SK-N-SH (cell line): Measurements from ENCODE around the gene FMOD. TPM values are rescaled to one million over a fixed set of nuclear protein-coding genes. Genes with fewer than 3 reads are reported as not detected.
A peak's percentile ranks its signal among the peaks of the same experiment; 100 is the strongest.

Experiments
- CTCF ChIA-PET: fragments of 300-600, 350-600 bp; formaldehyde crosslinking; extraction: SDS; loops from one replicate; lab custom pipeline; 2021; lab: Yijun Ruan, JAX
- POLR2A ChIA-PET: fragments of 350-600 bp; sonication (Branson Sonifier 250); formaldehyde crosslinking; extraction: SDS; loops from one replicate; lab custom pipeline; 2020; ENCODE audit warnings: antibody characterized with exemption, inconsistent platforms; lab: Yijun Ruan, JAX
- DNase-seq: peaks from one replicate; pipeline ENCODE4 v3.0.0; 2012
- H2AFZ ChIP-seq: fragments of 200-600 bp; sonication (generic); 2 replicates; pipeline ENCODE4 v1.8.1; 2016; ENCODE audit warnings: antibody characterized with exemption, mild to moderate bottlenecking, low read depth
- H3F3A ChIP-seq: fragments of 200-600 bp; sonication (generic); replicated peaks from 2 replicates; pipeline ENCODE3; 2016; ENCODE audit warnings: antibody characterized with exemption, mild to moderate bottlenecking; ENCODE audit not compliant: insufficient read depth
- H3K27ac ChIP-seq, 2 experiments: fragments of 200-500 bp in 1 of 2; fragments of 200-600 bp in 1 of 2; sonication (Bioruptor generic) in 1 of 2; sonication (generic), shearing (Covaris generic) in 1 of 2; 2 replicates each; pipeline versions ENCODE4 v1.5.1 to v1.6.1; 2014 to 2016; ENCODE audit warnings: low read depth in 2 of 2, inconsistent platforms in 1 of 2, low read length in 1 of 2, mild to moderate bottlenecking in 1 of 2, mixed read lengths in 1 of 2
- H3K27me3 ChIP-seq: fragments of 200-600 bp; sonication (generic), shearing (Covaris generic); 2 replicates; pipeline ENCODE4 v1.6.1; 2016; ENCODE audit warnings: mixed run types; ENCODE audit not compliant: insufficient read depth
- H3K36me3 ChIP-seq, 2 experiments: fragments of 200-500 bp in 1 of 2; fragments of 200-600 bp in 1 of 2; sonication (Bioruptor generic) in 1 of 2; sonication (generic) in 1 of 2; replicated peaks in 1 of 2; 2 replicates each; pipeline versions ENCODE3 to v1.5.1; 2014 to 2016; ENCODE audit warnings: low read length in 1 of 2, mild to moderate bottlenecking in 1 of 2; ENCODE audit not compliant: insufficient read depth in 2 of 2, control insufficient read depth in 1 of 2
- H3K4me1 ChIP-seq, 2 experiments: fragments of 200-500 bp in 1 of 2; fragments of 200-600 bp in 1 of 2; sonication (Bioruptor generic) in 1 of 2; sonication (generic), shearing (Covaris generic) in 1 of 2; 2 replicates each; pipeline versions ENCODE4 v1.5.1 to v1.6.1; 2014 to 2016; ENCODE audit warnings: low read depth in 1 of 2, low read length in 1 of 2, mixed run types in 1 of 2; ENCODE audit not compliant: insufficient read depth in 2 of 2, control insufficient read depth in 1 of 2
- H3K4me2 ChIP-seq: fragments of 200-600 bp; sonication (generic), shearing (Covaris generic); 2 replicates; pipeline ENCODE4 v1.6.1; 2017; ENCODE audit warnings: mixed run types
- H3K4me3 ChIP-seq, 2 experiments: fragments of 200-500 bp in 1 of 2; fragments of 200-600 bp in 1 of 2; sonication (Bioruptor generic) in 1 of 2; sonication (generic), shearing (Covaris generic) in 1 of 2; 2 replicates each; pipeline versions ENCODE4 v1.5.1 to v1.8.1; 2014 to 2016; ENCODE audit warnings: low read depth in 2 of 2, inconsistent platforms in 1 of 2, low read length in 1 of 2, mild to moderate bottlenecking in 1 of 2, mixed read lengths in 1 of 2, moderate library complexity in 1 of 2
- H3K79me2 ChIP-seq: fragments of 200-600 bp; sonication (generic); 2 replicates; pipeline ENCODE4 v1.8.1; 2017; ENCODE audit warnings: mild to moderate bottlenecking; ENCODE audit not compliant: insufficient read depth
- H3K9ac ChIP-seq: fragments of 200-600 bp; sonication (generic); 2 replicates; pipeline ENCODE4 v1.6.1; 2017; ENCODE audit warnings: mixed run types
- H3K9me2 ChIP-seq: fragments of 200-600 bp; sonication (generic); 2 replicates; pipeline ENCODE4 v1.6.1; 2017; ENCODE audit warnings: mixed run types
- H3K9me3 ChIP-seq: fragments of 200-600 bp; sonication (generic); 2 replicates; pipeline ENCODE4 v1.6.1; 2017; ENCODE audit warnings: mixed run types, mild to moderate bottlenecking, moderate library complexity
- H4K20me1 ChIP-seq: fragments of 200-600 bp; sonication (generic); 2 replicates; pipeline ENCODE4 v1.6.1; 2017; ENCODE audit warnings: mild to moderate bottlenecking, mixed run types; ENCODE audit not compliant: insufficient read depth
- CHD2 ChIP-seq: fragments of 150-350 bp; IDR thresholded peaks from 2 replicates; pipeline ENCODE4 v1.6.1; 2018; ENCODE audit warnings: low read length; ENCODE audit not compliant: partially characterized antibody
- GABPA ChIP-seq: IDR thresholded peaks from 2 replicates; pipeline ENCODE4 v1.4.0; 2012; ENCODE audit warnings: low read depth, mild to moderate bottlenecking
- IRF3 ChIP-seq: fragments of 150-350 bp; IDR thresholded peaks from 2 replicates; pipeline ENCODE4 v1.6.1; 2016; ENCODE audit warnings: mild to moderate bottlenecking, low read depth, low read length
- MXI1 ChIP-seq: IDR thresholded peaks from 2 replicates; pipeline ENCODE4 v1.6.1; 2012; ENCODE audit warnings: mild to moderate bottlenecking, low read depth, low read length, improper control_type of control experiment
- NFIC ChIP-seq: IDR thresholded peaks from 2 replicates; pipeline ENCODE4 v1.4.0; 2012; ENCODE audit warnings: borderline replicate concordance
- PBX3 ChIP-seq: IDR thresholded peaks from 2 replicates; pipeline ENCODE4; 2012
- POLR2AphosphoS5 ChIP-seq: IDR thresholded peaks from 2 replicates; pipeline ENCODE4 v1.6.1; 2012; ENCODE audit warnings: low read depth, low read length
- RCOR1 ChIP-seq: fragments of 150-350 bp; IDR thresholded peaks from 2 replicates; pipeline ENCODE4 v1.6.1; 2017; ENCODE audit warnings: antibody characterized with exemption, low read length
- REST ChIP-seq: IDR thresholded peaks from 2 replicates; pipeline ENCODE4 v1.6.1; 2012; ENCODE audit warnings: mild to moderate bottlenecking, low read depth, low read length, moderate library complexity
- RXRA ChIP-seq: IDR thresholded peaks from 2 replicates; pipeline ENCODE4 v1.4.0; 2012; ENCODE audit warnings: low read depth, mild to moderate bottlenecking, borderline replicate concordance
- SMC3 ChIP-seq: IDR thresholded peaks from 2 replicates; pipeline ENCODE4 v1.6.1; 2012; ENCODE audit warnings: low read depth, low read length, improper control_type of control experiment
- TCF12 ChIP-seq: IDR thresholded peaks from 2 replicates; pipeline ENCODE4 v1.4.0; 2012
- TEAD4 ChIP-seq: IDR thresholded peaks from 2 replicates; pipeline ENCODE4 v1.4.0; 2012; ENCODE audit warnings: mild to moderate bottlenecking, borderline replicate concordance; ENCODE audit not compliant: insufficient read depth
- USF2 ChIP-seq: fragments of 150-350 bp; IDR thresholded peaks from 2 replicates; pipeline ENCODE4 v1.6.1; 2017; ENCODE audit warnings: antibody characterized with exemption, low read length, low read depth, borderline replicate concordance
- YY1 ChIP-seq: IDR thresholded peaks from 2 replicates; pipeline ENCODE4 v1.4.0; 2012; ENCODE audit warnings: low read depth, mild to moderate bottlenecking
- WGBS: methylation state at CpG from one replicate; pipeline ENCODE4 v1.1.6; 2017; ENCODE audit warnings: low lambda C conversion rate; 5-methylcytosine and 5-hydroxymethylcytosine counted together
- polyA plus RNA-seq, 3 experiments: library from polyadenylated mRNA; depleted of rRNA; stranded (reverse); fragments of >200 nt; gene quantifications; 2 replicates each; pipeline ENCODE4 v1.2.3, GENCODE V29; 2012

Gene FMOD
- polyA plus RNA-seq, 1 of the 3 experiments (the other 2 are of a cell fraction) = not detected

GRCh38 chr1:203308328-203308922 lies 42.5 kb downstream of the FMOD start (continued):
- TF ChIP-seq POLR2AphosphoS5 = no peak

GRCh38 chr1:203307641-203308126 lies 43.2 kb downstream of the FMOD start:
- Histone ChIP-seq H3K36me3 (peaks cover 21 to 23% of the 10 kb centered on the region in 2 experiments), H3K27ac (no peak overlapping the region; a peak in 1 of 4 replicates), H2AFZ (no peak overlapping the region), H3K4me3 (peak overlapping the region; percentile 44 to 84), H3F3A (peaks cover 5% of the 10 kb centered on the region), H3K4me1 (peaks cover 22 to 48% of the 10 kb centered on the region in 2 experiments), H3K27me3 (no peaks in the 10 kb centered on the region), H3K9ac (no peak overlapping the region), H3K9me3 (no peaks in the 10 kb centered on the region), H3K4me2 (peak overlapping the region; percentile 99), H3K79me2 (peaks cover 32% of the 10 kb centered on the region), H3K9me2 (no peaks in the 10 kb centered on the region), H4K20me1 (peaks cover 39% of the 10 kb centered on the region)
- DNase-seq = no peak
- no peak for TF ChIP-seq GABPA
- TF ChIP-seq RCOR1 = no peak
- TF ChIP-seq USF2 = no peak
- no peak for TF ChIP-seq REST
- TF ChIP-seq PBX3 = no peak
- no peak for TF ChIP-seq RXRA
- TF ChIP-seq TEAD4 = no peak
- TF ChIP-seq MXI1 = no peak
- no peak for TF ChIP-seq YY1
- no peak for TF ChIP-seq CHD2
- no peak for TF ChIP-seq NFIC
- TF ChIP-seq SMC3 = no peak
- TF ChIP-seq TCF12 = no peak
- TF ChIP-seq IRF3 = no peak
- POLR2A ChIA-PET = interaction anchor here (1.5 to 2.7 kb wide), 4 partner anchors 9 to 35 kb away, joined by 5 to 18 read pairs (median 12); no protein-coding TSS in a partner anchor
- WGBS = 80% methylated on average over 3 of the region's 3 CpGs
- CTCF ChIA-PET = interaction anchor here (0.7 to 9.2 kb wide), 10 partner anchors 9 to 268 kb away, joined by 3 to 127 read pairs (median 18); no protein-coding TSS in a partner anchor
